Subcutaneous adipose tissue (tissue), 4 donors: Measurements from ENCODE around the gene CMTM7. TPM values are rescaled to one million over a fixed set of nuclear protein-coding genes. Genes with fewer than 3 reads are reported as not detected.

Experiments used
- total RNA-seq, 4 donors: library from RNA; depleted of rRNA; stranded (reverse); fragments of >200 nt; gene quantifications; one replicate each; pipeline ENCODE4 v1.1.0, GENCODE V29; 2016
- TF ChIP-seq, protein P1 (sequence below): fragments of 450-650 bp; IDR thresholded peaks from one replicate; pipeline ENCODE4 v1.5.1; 2016; ENCODE audit warnings: low read depth, mild to moderate bottlenecking, control low read depth, antibody characterized with exemption, moderate library complexity

The CMTM7 gene
- total RNA-seq, 4 donors from 2014 or later = 12.1 to 45.9 (median 33.1) TPM

DNA sequence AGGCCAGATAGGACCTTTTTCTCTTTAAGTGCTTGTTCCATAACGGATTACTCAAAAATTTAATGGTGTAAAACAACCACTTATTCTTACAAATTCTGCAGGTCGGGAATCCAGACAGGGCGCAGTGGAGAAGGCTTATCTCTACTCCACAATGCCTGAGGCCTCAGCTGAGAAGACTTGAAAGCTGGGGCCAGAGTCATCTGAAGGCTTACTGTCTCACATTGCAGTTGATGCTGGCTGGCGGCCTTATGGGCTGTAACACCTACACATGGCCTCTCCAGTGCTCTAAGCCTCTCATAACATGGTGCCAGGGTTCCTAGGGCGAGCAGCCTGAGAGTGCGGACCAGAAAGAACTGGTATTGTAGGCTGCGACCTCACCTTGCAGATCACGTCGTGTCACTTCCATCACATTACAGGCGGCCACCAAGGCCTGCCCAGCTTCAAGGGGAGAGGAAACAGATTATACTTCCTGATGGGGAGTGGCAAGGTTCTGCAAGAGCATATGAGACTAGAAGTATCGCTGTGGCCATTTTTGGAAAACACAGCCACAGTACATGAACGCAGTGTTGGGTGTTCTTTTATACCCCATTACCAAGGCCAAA lies 32.4 kb downstream of the CMTM7 start:
- TF ChIP-seq, protein P1, sequence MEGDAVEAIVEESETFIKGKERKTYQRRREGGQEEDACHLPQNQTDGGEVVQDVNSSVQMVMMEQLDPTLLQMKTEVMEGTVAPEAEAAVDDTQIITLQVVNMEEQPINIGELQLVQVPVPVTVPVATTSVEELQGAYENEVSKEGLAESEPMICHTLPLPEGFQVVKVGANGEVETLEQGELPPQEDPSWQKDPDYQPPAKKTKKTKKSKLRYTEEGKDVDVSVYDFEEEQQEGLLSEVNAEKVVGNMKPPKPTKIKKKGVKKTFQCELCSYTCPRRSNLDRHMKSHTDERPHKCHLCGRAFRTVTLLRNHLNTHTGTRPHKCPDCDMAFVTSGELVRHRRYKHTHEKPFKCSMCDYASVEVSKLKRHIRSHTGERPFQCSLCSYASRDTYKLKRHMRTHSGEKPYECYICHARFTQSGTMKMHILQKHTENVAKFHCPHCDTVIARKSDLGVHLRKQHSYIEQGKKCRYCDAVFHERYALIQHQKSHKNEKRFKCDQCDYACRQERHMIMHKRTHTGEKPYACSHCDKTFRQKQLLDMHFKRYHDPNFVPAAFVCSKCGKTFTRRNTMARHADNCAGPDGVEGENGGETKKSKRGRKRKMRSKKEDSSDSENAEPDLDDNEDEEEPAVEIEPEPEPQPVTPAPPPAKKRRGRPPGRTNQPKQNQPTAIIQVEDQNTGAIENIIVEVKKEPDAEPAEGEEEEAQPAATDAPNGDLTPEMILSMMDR = no peak

DNA sequence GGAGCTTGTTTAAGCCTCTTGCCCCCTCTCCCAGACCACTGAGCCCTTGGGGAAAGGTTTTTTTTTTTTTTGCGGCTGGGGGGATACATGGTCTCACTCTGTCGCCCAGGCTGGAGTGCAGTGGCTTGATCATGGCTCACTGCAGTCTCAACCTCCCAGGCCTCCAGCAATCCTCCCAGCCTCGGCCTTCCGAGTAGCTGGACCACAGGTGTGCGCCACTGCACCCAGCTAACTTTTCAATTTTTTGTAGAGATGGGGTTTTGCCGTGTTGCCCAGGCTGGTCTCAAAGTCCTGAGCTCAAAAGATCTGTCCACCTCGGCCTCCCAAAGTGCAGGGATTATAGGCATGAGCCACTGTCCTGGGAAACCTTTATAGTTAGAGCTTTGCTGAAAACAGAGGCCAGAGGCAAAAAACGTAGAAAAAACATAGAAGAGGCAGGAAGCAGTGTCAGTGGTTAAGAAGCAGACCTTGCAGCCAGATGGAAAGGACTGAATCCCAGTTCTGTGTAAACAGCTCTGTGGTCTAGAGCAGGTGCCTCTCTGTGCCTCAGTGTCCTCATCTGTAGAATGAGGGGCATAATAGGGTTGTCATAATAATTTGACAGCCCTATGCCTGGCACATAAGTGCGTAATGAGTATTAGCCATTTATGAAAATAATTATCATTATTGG lies 33.1 kb downstream of the CMTM7 start:
- TF ChIP-seq, protein P1 = no peak

DNA sequence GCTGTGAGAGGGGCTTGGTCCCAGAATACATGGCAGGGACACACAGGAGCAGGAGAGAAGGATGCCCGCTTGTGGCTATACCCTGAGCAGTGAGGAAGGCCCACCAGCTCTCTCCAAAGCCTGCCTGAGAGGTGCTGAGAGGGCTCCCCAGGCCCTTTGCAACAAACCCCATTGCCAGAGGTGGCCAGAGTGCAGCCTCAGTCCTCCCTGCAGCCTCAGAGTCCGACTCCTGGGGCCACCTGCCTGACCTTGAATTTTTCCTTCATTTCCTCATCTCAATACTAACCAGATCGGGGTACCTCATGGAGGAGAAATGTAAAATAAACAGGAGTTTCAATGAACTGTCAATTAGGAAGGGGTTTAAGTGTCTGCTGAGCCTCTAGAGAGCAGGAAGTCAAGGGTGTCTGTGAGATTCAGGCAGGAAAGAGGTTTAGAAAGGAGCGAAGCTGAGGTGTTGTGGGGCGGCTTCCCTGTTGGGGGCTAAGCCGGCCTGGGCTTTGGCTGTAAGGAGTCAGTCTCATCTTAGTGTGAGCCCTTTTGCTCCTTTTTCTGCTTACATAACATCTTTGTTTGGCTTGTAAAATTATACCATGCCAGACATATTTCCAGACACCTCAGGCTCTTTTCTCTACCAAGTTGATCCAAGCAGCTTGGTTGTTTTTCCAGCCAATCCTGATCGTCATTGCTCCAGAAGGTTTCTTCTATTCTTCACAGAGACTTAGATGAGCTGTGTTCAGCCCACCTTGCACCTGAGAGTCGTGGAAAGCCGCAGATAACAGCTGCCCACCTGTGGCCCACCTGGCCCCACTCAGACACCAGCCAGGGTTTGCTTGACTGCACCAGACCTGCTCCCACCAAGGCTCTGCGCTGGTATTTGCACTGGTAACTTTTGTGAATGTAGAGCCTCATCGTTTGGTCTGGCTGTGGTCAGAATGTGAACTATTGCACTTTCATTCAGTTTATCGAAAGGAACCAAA lies 36.7 kb downstream of the CMTM7 start:
- TF ChIP-seq, protein P1 = no peak

DNA sequence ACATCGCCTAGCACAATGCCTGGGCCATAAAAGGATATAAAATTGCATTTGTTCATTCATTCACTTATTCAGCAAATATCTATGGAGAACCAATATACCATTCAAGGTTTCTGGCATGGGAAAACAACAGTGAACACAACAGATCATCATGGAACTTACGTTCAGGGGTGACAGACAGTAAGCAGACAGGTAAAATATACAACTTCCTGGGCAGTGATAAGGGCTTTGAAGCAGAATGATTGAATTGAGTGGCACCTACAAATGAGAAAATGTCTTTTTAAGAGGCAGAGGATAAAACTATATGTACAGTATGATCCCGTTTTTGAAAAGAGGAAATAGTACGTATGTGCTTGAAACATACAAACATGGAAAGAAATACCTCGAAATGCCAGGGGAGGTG lies 39.2 kb downstream of the CMTM7 start:
- TF ChIP-seq, protein P1 = no peak

DNA sequence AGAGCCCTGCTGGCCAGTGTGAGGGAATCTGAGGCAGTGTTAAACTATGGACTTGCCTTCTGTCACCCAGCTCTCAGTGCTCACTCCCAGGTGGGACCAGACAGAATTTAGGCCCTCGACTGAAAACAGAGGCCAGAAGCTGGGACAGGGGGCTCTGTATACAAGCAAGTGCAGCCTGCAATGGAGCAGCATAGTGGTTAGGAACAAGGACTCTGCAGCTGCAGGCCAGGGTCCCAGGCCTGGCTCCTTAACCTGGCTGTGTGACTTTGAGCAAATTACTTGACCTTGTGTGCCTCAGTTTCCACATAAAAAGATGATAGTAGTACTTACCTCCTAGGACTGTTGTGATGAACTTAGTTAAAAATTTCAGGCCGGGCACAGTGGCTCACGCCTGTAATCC lies 39.8 kb downstream of the CMTM7 start:
- TF ChIP-seq, protein P1 = no peak

DNA sequence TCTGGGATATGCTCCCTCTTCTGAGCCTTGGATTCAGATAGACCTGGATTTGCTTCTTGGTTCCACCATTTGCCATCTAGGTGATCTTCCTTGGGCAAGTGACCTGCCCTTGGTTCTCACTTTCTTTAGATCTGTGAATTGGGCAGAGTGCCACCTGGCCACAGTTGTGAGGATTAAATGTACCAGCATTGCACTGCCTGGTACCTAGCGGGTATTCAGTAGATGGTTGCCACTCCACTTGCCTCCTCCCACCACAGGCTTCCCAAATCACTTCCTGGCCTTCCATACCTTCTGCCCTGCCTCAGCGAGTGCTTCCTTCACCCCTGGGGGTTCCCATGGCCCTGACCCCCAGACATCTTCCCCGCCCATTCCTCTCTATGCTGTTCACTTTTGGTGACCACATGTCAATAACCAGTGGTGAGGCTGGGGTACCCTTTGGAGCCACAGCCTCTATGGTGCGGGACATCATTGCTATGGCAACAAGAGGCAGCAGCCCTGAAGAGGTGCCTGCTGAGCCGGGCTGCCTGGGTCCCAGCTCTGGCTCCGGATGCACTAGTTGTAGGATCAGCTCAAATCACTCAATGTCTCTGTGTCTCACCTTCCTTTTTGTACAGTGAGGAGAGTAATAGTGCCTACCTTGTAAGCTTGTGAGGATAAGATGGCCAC lies 40.5 kb downstream of the CMTM7 start:
- TF ChIP-seq, protein P1 = no peak
